HepG2 (cell line): ENCODE measurements around the gene BCAT1. TPM values are rescaled to one million over a fixed set of nuclear protein-coding genes. Genes with fewer than 3 reads are reported as not detected.
"Not testable (repeated sequence)": the region's sequence is repeated elsewhere in the genome, so short reads cannot be mapped to it uniquely, and the experiment has no call there.

ENCODE experiments used
- ATAC-seq: fragments of 200-7000 bp; cut with Tn5 transposase; 3 replicates; pipeline ENCODE4 v1.9.1; 2020; ENCODE audit warnings: mild to moderate bottlenecking, moderate library complexity
- BruUV-seq: library from RNA; stranded (reverse); fragments of 400-500 nt; replicated peaks from 2 replicates; lab custom pipeline; 2021; lab: Mats Ljungman, UMichigan
- CTCF ChIA-PET: fragments of 300-600 bp; formaldehyde crosslinking; extraction: SDS; loops from one replicate; lab custom pipeline; 2021; ENCODE audit warnings: low total read pairs, inconsistent platforms, low intra/inter-chr PET ratio; lab: Yijun Ruan, JAX
- POLR2A ChIA-PET: fragments of 350-600 bp; sonication (Branson Sonifier 250); formaldehyde crosslinking; loops from one replicate; lab custom pipeline; 2020; ENCODE audit warnings: antibody characterized with exemption, inconsistent platforms; lab: Yijun Ruan, JAX
- DNase-seq: peaks from one replicate; pipeline ENCODE4 v3.0.0-alpha.2; 2015; ENCODE audit warnings: low spot score
- FAIRE-seq: peaks from 3 replicates; lab custom pipeline; 2011; peaks lifted over from hg19 to GRCh38; lab: Jason Lieb, UNC
- H2AFZ ChIP-seq: one replicate; pipeline ENCODE4 v1.6.1; 2011; ENCODE audit warnings: low read length, inconsistent platforms
- H3K27ac ChIP-seq: fragments of 300-600 bp; 3 replicates; pipeline ENCODE4 v1.8.0; 2011; ENCODE audit warnings: mixed run types, mild to moderate bottlenecking, mixed read lengths, low read length, inconsistent platforms; ENCODE audit not compliant: insufficient read depth; ENCODE audit errors: extremely low read length
- H3K27me3 ChIP-seq, 2 experiments: fragments of 200-600 bp in 1 of 2; 2 replicates in 1 of 2; 3 replicates in 1 of 2; pipeline versions ENCODE4 v1.6.0 to v1.8.0; 2011; ENCODE audit warnings: low read length in 2 of 2, mild to moderate bottlenecking in 2 of 2, moderate library complexity in 2 of 2, inconsistent platforms in 1 of 2; ENCODE audit not compliant: insufficient read depth in 2 of 2, control insufficient read depth in 1 of 2
- H3K36me3 ChIP-seq, 2 experiments: fragments of 200-600 bp in 1 of 2; replicated peaks in 1 of 2; 2 replicates in 1 of 2; 3 replicates in 1 of 2; pipeline versions ENCODE4 v1.5.1 to v1.8.0; 2011; ENCODE audit warnings: low read length in 2 of 2, inconsistent platforms in 1 of 2; ENCODE audit not compliant: insufficient read depth in 2 of 2, control insufficient read depth in 1 of 2
- H3K4me1 ChIP-seq: 2 replicates; pipeline ENCODE4 v1.5.1; 2012; ENCODE audit warnings: low read length, inconsistent platforms; ENCODE audit not compliant: insufficient read depth
- H3K4me2 ChIP-seq: 2 replicates; pipeline ENCODE4 v1.6.0; 2011; ENCODE audit warnings: low read depth, low read length, inconsistent platforms
- H3K4me3 ChIP-seq, 3 experiments: fragments of 200-600 bp in 1 of 3; sonication (generic), shearing (Covaris generic) in 1 of 3; replicated peaks in 1 of 3; 2 replicates each; pipeline ENCODE4 v1.5.1; 2011 to 2016; ENCODE audit warnings: low read length in 3 of 3, inconsistent platforms in 2 of 3, low read depth in 2 of 3, mild to moderate bottlenecking in 2 of 3, control low read depth in 1 of 3, mixed read lengths in 1 of 3; ENCODE audit not compliant: insufficient read depth in 1 of 3
- H3K79me2 ChIP-seq: one replicate; pipeline ENCODE4 v1.6.1; 2011; ENCODE audit warnings: low read length, inconsistent platforms; ENCODE audit not compliant: insufficient read depth
- H3K9ac ChIP-seq: 2 replicates; pipeline ENCODE4 v1.6.0; 2011; ENCODE audit warnings: mild to moderate bottlenecking, low read depth, low read length, inconsistent platforms; ENCODE audit not compliant: insufficient read depth
- H3K9me3 ChIP-seq: 2 replicates; pipeline ENCODE4 v1.5.1; 2012; ENCODE audit warnings: mild to moderate bottlenecking, low read length
- H4K20me1 ChIP-seq: 2 replicates; pipeline ENCODE4 v1.6.0; 2011; ENCODE audit warnings: inconsistent platforms, mild to moderate bottlenecking, low read length, moderate library complexity; ENCODE audit not compliant: insufficient read depth
- KDM5A ChIP-seq: fragments of 200-600 bp; sonication (generic); IDR thresholded peaks from 2 replicates; pipeline ENCODE4 v1.7.0; 2018; ENCODE audit warnings: antibody characterized with exemption, mild to moderate bottlenecking, low read length, borderline replicate concordance
- WGBS: methylation state at CpG from one replicate; pipeline ENCODE4 v1.1.6; 2017; ENCODE audit warnings: low lambda C conversion rate; 5-methylcytosine and 5-hydroxymethylcytosine counted together
- in situ Hi-C: cut with HindIII; loops from 2 replicates; pipeline ENCODE4 v1.10.0; 2017; ENCODE audit warnings: low pct_unique_long_range_greater_than_20kb; ENCODE audit not compliant: extremely low pct_ligation_motif_present
- intact Hi-C: fragments of 100-400 bp; cut with micrococcal nuclease; formaldehyde crosslinking; loops from one replicate; pipeline ENCODE4 v1.10.0; 2022; ENCODE audit not compliant: unreplicated experiment
- polyA plus RNA-seq, 8 experiments: library from polyadenylated mRNA; depleted of rRNA in 3 of 8; stranded (reverse) in 7 of 8; unstranded in 1 of 8; fragments of >200 nt; fragmentation: Illumina TruSeq in 4 of 8; extraction: Trizol in 4 of 8; gene quantifications; 2 replicates each; pipeline versions ENCODE4 v1.2.1 to v1.2.3, GENCODE V29; 2011 to 2016; ENCODE audit warnings: low read depth in 4 of 8, missing spikeins in 1 of 8, mixed read lengths in 1 of 8; ENCODE audit not compliant: insufficient read depth in 1 of 8
- total RNA-seq, 5 experiments: library from RNA; depleted of rRNA; stranded (reverse); fragments of >200 nt; fragmentation: Illumina TruSeq; extraction: Trizol; gene quantifications; 2 replicates each; pipeline ENCODE4 v1.2.3, GENCODE V29; 2016; ENCODE audit warnings: low read depth in 1 of 5

BCAT1 gene
- total and polyA plus RNA-seq, 2 of the 13 experiments (the other 11 are each of a cell fraction or from before 2014, with no cell fraction given): 8.0 to 75.5 TPM

GRCh38 chr12:24852420-24852819 is 96.5 kb downstream of the BCAT1 start:
- Histone ChIP-seq H3K4me2 (no peak overlapping the region), H3K4me1 (no peaks in the 10 kb centered on the region), H3K9me3 (no peaks in the 10 kb centered on the region), H3K27ac (no peak overlapping the region), H4K20me1 (no peaks in the 10 kb centered on the region), H3K4me3 (no peak overlapping the region), H3K36me3 (peaks cover 0 to 14% of the 10 kb centered on the region in 2 experiments; a peak in 2 of 5 replicates), H3K9ac (no peak overlapping the region), H3K79me2 (no peaks in the 10 kb centered on the region), H2AFZ (no peak overlapping the region), H3K27me3 (no peaks in the 10 kb centered on the region)
- ATAC-seq: no peak
- ChIA-PET POLR2A (no interaction called here), CTCF (no interaction called here)
- intact Hi-C loops: loop anchor here (2.0 to 10.0 kb wide), 2 partner anchors 96 to 282 kb away; partner anchors contain the start of gene BCAT1
- no peak for DNase-seq
- BruUV-seq: no TSS peak
- 50% methylated on average over 1 of the region's 1 CpG for WGBS
- no peak for TF ChIP-seq KDM5A
- in situ Hi-C loops: no loop called here
- FAIRE-seq: no peak

- POLR2A ChIA-PET, CTCF ChIA-PET, H4K20me1 ChIP-seq, H2AFZ ChIP-seq, H3K27ac ChIP-seq, H3K4me2 ChIP-seq, ATAC-seq, in situ Hi-C loops, H3K79me2 ChIP-seq, DNase-seq, H3K9me3 ChIP-seq, H3K4me3 ChIP-seq, BruUV-seq, FAIRE-seq, H3K4me1 ChIP-seq, H3K9ac ChIP-seq, H3K27me3 ChIP-seq: not testable (repeated sequence)
- 97% methylated on average over 2 of the region's 2 CpGs for WGBS
- H3K36me3 ChIP-seq: peaks cover 0 to 17% of the 10 kb centered on the region in 2 experiments; a peak in 2 of 5 replicates
- intact Hi-C loops: loop anchor here (2.0 to 10.0 kb wide), 2 partner anchors 97 to 283 kb away; partner anchors contain the start of gene BCAT1
Measured at GRCh38 chr12:24851883-24852282, 97.0 kb downstream of the BCAT1 start.
